ENCODE measurements around the gene ENOPH1.
"Not testable (repeated sequence)": the region's sequence is repeated elsewhere in the genome, so short reads cannot be mapped to it uniquely, and the experiment has no call there.

ENOPH1 gene

DNA sequence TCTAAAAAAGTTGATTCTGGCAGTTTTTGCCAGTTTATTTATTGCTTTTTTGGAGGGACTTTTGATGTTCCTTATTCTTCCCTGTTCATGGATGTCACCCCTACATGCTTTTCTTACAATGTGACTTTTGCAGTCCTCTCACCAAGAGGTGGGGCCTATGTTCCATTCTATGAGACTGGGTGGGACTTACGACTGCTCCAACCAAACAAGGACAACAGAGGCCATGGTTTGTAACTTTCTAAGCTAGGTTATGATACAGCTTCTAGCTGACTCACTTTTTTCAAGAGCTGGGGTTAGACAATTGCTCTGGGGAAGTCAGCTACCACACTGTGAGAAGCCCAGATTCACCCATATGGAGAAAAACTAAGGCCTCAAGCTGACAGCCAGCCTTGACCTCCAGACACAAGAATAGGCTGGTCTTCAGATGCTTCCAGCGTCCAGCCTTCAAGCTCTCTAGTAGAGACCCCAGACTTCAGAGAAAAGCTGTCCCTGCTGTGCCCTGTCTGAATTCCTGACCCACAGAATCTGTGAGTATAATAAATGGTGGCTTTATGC, 39.5 kb downstream of the ENOPH1 start:
- peak in 9 of 58 donors; percentile 1 to 59 (median 17) for DNase-seq

DNA sequence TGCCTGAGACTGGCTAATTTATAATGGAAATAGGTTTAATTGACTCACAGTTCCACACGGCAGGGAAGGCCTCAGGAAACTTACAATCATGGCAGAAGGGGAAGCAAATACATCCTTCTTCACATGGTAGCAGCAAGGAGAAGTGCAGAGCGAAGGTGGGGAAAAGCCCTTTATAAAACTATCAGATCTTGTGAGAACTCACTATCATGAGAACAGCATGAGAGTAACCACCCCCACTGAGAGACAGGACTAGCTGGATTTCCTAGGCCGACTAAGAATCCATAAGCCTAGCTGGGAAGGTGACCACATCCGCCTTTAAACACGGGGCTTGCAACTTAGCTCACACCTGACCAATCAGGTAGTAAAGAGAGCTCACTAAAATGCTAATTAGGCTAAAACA, 42.7 kb downstream of the ENOPH1 start:
- not testable (repeated sequence) for DNase-seq

DNA sequence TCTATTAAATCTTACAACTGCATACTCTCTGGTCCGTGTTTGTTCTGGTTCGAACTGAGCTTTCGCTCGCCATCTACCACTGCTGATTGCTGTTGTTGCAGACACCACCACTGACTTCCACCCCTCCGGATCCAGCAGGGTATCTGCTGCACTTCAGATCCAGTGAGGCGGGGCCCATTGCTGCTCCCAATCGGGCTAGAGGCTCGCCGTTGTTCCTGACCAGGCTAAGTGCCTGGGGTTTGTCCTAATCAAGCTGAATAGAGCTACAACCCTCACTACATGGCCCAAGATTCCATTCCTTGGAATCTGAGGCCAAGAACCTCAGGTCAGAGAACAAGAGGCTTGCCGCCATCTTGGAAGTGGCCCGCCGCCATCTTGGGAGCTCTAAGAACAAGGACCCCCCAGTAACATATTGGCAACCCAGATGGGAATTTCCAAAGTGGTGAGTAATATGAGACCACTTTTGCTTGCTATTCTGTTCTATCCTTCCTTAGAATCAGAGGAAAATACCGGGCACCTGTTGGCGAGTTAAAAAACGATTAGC, 43.3 kb downstream of the ENOPH1 start:
- no peak for DNase-seq

DNA sequence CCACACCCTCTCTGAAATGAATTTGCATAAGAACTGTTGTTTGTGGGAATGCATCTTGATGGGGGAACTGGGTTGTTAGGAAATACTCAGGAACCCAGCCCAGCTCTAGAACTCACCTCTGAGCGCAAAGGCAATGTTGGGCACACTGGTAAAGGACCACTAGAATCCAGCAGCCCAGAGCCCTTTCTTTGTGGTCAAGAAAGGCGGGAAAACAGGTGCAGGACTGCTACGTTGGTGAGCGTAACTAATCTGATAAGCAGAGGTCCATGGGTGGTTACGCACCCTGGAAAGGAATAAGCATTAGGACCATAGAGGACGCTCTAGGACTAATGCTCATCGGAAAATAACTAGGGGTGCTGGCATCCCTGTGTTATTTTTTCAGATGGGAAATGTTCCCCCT, 45.5 kb downstream of the ENOPH1 start:
- not testable (repeated sequence) for DNase-seq

DNA sequence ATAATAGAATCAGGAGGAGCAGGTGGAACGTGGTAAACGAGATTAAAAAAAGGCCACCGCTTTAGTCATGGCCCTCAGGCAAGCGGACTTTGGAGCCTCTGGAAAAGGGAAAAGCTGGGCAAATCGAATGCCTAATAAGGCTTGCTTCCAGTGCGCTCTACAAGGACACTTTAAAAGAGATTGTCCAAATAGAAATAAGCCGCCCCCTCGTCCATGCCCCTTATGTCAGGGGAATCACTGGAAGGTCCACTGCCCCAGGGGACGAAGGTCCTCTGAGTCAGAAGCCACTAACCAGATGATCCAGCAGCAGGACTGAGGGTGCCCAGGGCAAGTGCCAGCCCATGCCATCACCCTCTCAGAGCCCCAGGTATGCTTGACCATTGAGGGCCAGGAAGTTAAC, 47.1 kb downstream of the ENOPH1 start:
- not testable (repeated sequence) for DNase-seq

DNA sequence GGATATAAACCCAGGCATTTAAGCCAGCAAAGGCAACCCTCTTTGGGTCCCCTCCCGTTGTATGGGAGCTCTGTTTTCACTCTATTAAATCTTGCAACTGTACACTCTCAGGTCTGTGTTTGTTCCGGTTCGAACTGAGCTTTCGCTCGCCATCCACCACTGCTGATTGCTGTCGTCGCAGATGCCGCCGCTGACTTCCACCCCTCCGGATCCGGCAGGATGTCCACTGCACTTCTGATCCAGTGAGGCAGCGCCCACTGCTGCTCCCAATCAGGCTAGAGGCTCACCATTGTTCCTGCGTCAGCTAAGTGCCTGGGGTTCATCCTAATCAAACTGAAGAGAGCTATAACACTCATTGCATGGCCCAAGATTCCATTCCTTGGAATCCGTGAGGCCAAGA, 49.2 kb downstream of the ENOPH1 start:
- no peak for DNase-seq

DNA sequence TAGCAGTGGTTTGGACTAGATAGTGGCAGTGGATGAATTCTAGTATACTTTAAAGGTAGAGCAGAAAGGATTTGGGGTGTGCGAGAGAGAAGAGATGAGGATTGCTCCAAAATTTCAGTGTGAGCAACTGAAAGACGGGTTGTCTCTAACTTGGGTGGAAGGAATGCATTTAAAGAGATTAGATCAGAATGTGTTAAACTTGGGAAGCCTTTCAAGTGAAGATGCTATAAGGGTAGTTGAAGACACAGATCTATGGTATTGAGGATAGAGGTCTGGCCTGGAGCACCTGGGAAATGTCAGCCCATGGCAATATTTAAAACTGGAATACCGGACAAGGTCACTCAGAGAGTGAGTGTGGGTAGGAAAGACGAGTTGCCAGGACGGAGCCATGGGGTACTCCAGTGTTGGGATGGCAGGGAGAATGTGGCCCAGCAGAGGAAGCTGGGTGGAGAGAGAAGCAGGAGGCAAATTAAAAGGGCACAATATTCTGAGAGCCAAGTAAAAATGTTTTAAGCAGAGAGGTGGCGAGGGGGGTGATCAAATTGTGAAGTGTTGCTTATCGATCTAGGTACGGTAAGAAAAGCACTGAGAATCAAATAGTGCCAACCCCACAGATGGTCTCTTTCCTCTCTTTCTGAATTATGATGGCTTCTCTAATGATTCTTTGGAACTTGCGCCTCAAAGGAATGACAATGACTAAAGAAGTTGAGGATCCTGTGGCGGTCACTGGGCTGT, 50.5 kb downstream of the ENOPH1 start:
- DNase-seq, result no peak

DNA sequence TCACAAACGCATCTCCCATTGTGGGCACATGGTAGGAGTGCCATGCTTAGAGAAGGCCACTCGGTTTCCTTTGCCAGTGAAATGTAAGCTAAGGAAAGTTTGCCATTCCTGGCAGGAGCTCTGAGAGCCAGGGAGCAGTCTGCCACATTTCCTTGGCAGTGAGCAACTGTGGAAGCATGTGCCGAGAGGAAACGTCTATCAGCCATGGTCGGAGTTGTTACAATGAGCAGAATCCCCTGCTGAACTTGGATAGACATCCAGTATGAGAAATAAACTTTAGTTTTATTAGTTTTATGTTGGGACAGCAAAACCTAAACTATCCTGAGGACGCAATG, 51.1 kb downstream of the ENOPH1 start:
- peak in 1 of 58 donors; percentile 4 for DNase-seq

DNA sequence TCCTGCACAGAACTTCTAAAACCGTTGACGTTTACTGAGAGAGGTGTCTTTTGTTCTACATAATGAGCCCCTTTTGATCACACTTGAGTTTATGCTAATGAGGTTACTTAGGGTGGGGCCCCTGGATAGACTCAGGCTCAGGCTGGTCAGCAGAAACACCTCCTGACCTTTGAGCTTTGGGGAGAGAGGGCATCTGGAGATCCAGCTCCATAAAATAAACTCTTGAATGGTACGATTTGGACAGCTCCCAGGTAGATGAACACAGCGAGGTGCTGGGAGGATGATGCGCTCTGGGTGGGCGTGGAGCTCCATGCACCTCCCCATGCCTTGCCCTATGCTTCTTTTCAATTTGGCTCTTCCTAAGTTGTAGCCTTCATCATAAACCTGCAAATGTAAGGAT, 52.0 kb downstream of the ENOPH1 start:
- no peak for DNase-seq

DNA sequence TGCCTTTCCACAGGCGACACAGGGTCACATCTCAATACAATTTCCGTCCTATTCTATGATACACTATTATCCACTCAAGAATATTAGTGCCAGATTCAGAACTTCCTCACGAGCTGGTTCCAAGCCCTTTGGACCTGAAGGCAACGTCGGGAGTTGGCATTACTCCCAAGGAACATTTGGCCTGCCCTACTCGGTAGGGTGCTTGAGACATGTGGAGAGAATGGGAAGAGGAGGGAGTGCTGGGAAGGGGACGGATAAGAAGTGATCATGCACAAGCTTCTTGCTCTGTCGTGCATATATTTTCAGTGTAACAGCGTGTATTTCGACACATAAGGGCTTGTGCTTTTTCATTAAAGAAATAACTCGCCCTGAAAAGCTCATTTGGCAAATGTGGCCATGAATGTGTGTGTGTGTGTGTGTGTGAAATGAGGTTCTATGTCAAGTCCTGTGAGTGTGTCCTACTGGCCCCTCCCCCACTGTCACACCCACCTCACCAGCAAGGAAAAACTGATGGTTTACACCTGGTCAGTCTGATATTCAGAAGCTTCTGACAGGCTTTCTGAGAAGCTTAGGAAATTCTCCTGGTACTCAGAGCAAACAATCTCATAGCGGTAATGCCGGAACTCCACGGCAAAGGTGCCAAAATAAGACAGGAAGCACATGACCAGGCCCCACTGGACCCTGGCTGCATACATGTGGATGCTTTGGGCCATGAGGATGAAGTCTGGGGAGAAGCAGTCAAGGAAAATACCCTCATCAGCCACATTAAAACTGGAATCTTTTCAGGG, 54.8 kb downstream of the ENOPH1 start:
- DNase-seq, result no peak

DNA sequence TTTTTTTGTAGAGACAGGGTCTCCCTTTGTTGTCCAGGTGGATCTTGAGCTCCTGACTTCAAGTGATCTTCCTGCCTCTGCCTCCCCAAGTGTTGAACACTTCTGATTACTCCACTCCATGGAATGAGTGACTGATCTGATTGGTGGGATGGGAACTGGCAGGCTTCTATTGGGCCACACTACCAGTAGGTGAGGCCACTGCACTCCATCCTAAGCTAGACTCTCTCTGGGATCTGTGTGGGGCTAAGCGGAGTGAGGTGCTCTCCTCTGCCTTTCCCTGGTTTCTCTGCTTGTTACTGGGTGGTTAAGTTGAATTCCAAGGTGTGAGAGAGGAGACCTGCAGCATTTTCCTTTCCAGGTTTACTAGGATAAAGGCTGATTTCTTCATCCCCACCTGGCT, 58.7 kb downstream of the ENOPH1 start:
- DNase-seq, result no peak

DNA sequence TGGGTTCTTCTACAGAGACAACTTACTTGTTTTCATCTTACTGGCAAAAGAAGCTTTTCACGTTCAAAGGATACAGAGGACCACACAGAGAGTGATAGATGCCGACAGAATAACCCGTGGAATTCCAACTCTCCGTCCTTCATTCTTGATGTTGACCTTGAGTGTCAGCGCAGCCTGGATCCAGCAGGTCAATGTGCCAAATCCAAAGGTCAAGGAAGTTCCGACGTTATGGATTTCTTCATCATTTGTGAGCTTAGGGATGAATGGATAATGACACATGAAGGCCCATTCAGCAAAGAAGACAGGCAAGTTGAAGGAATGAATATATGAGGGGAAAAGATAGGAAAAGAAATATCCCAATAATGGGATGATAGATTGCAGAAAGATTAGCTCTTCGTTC, 59.6 kb downstream of the ENOPH1 start:
- DNase-seq, result no peak

DNA sequence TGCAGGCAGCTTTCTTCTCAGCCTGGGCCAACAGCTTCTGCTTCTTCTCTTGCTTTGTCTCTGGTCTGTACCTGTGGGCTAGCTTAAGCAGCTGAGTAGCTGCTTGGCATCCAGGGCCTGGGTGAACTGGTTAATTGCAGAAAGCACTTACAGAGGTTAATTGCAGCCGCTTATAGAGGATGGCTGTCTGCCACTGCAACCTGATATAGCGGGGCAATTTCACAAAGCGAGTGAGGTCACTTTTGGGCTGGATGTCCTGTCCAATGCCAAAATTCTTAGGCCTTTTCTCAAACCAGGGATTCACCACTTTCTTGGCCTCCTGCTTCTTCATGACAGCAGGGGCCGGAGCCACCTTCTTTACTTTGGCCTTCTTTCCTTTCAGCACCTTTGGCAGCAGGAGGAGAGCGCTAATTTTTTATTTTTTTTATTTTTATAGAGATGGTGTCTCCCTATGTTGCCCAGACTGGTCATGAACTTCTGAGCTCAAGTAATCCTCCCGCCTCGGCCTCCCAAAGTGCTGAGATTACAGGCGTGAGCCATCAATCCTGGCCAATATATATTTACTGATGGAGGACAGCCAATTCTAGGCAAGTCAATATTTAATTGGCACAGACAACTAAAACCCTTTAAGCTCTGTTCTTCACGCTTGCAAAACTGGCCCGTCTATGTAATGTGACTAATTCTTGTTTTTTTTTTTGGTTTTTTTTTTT, 61.0 kb downstream of the ENOPH1 start:
- DNase-seq, result no peak

DNA sequence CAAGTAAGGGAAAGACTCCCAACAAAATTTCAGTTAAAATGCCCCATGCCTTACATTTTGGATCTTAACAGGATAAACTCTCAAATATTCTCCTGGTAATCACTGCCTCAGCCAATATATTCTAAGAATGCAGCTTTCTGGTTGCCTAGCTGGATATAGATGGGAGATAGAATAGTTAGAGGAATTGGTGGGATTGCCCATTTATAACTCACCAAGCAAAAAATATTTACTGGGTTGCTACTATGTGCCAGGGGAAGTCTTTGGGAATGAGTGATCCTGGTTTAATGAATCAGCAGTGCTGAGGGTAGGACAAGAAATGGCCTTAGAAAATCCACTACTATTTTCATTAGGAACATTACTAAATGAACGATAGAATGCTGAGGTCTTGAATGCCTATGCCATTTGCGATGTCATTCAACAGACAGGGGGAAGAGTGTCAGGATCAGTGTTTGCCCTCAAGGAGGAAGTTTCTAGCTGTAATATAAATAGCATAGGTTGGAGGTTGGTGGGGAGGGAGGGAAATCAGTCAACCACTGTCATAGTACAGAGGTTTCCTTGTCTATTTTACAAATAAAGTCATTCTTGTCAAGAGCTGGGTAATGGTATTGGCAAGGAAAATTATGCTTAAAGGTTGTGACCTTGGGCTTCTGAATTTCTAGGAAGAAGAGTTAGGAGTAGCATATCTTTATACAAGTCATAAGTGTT, 63.5 kb downstream of the ENOPH1 start:
- DNase-seq, result no peak

DNA sequence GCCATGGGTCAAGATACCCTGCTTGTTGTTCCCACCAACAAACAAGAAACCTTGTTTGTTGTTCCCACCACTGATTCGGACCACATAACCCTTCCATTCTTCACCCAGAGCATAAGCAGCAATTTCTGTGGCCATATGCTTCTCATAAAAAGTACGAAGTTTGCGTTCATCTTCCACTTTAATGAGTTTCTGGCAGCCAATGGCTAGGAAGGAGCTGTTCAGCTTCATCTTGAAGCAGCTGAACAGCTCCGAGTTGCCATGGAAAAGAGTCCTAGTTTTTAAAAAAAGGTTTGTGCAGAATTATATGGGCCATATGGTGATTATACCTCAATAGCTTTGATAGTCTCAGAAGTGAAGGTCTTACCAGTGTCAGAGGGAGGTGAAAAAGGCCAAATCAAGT, 65.3 kb downstream of the ENOPH1 start:
- DNase-seq, result no peak

DNA sequence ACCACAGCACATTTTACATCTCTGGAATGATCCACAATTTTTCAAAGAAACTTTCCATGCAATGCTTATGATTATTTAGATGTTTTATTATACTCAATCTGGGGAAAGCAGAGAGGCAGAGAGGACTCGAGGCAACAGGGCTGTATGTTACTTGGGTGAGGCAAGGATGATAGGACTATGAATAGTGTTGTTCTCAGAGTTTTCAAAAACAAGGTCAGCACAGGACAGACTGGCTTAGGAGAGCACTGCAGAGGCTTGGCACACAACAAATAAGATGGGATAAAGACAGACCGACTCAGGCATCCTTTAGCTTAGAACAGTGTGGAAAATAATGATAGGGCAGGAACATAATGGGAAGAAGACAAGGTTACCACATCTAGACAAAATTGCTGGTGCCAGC, 66.0 kb downstream of the ENOPH1 start:
- DNase-seq, result no peak

DNA sequence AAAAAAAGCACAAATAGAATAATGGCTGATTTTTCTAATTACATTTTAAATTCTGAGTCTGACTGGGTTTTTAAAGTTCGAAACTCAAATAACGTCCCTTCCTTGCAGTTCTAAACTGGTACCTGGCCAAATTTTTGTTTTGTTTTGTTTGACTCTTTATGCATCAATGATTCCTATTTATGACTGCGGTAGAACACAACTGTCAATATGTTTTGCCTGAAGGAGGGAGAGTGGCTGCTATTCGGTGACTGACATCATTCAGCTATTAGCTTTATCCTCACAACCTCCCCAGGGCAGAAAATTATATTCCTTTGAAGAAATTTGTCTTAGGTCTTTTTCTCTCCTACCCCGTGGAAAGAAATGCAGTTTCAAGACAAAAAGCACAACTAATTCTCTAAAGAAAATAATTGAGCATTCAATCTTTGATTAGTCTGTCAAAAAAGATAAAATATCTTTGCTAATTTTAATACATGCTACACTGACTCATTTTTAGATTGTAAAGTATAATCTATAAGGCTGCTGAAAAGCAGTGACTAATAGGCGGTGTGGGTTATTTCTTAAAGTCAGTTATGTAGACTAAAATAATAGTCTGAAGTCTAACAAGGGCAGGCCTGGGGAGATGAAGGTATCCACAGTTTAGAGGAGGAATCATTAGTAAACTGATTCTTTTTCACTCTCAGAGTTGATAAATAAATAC, 69.5 kb downstream of the ENOPH1 start:
- no peak for DNase-seq

DNA sequence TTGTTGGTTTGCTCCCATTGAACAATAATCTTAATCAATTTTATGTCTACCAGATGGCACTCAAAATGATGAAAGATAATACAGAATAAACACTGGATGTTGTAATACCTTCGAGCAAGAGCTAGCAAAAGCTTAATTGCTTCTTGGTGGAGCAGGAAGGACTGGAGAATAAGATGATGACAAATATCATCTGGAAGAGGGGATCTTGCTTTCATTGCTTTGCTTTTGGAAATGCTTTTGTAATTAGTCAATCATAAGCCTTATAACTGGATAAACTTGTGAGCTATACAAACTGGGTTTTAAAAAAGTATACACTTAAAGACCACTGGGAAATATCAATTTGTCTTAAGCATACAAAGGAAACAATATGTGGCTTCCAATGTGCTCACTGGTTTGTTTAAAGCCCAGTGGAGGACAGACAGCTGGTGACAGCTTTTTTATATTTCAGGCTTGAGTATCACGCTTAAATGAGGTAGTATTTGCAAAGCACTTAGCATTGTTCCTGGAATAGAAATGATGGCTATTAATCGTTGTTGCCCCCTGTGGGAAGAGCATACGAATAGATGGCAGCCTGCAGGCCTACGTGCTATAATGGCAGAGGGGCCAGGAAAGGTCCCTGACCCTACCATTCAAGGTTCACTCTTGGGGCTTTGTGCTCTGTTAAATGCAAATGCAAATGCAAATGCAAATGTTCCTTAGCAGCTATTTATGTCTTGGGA, 70.2 kb downstream of the ENOPH1 start:
- DNase-seq, result no peak

DNA sequence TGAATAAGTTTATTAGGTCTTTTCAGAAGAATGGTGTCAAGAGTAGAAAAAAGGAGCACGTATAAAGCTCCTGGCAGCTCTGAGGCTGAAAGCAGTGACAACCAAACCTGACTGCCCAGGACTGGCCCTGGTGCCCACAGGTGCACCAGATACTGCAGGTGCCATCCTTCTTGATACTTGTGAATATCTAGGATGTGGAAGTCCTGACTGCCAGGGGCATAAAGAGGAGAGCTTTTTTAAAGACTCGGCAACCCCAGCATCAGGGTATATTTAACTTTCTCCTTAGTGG, 70.7 kb downstream of the ENOPH1 start:
- no peak for DNase-seq

DNA sequence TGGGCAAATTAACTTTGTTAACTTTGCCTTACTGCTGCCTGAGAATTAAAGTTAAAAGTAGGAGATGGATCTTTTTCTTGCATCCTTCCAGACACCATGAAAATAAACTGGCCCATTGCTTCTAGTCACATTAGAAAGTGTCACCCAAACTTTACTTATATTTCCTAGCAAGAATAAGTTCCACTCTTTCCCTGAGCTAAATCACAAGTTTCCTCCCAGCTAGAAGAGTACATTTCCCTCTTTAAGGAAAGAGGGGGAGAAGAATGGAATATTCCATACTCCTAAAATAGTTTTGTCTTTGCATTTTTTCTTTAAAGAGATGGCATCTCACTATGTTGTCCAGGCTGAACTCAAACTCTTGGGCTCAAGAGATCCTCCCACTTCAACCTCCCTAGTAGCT, 77.6 kb downstream of the ENOPH1 start:
- no peak for DNase-seq
